Activated naive CD4-positive, alpha-beta T cell treated with anti-CD3 and anti-CD28 coated beads for 36 hours (primary cell): ENCODE data around the gene C11orf54. TPM values are rescaled to one million over a fixed set of nuclear protein-coding genes. Genes with fewer than 3 reads are reported as not detected.
A peak's percentile ranks its signal among the peaks of the same experiment; 100 is the strongest.

ENCODE experiments used
- CTCF ChIA-PET: fragments of 350-600 bp; sonication (Branson Sonifier 250); formaldehyde crosslinking; loops from one replicate; lab custom pipeline; 2021; ENCODE audit warnings: antibody characterized with exemption; lab: Charles Lee
- DNase-seq: peaks from one replicate; pipeline ENCODE4 v3.0.0-alpha.2; 2020
- H3K27ac Mint-ChIP-seq: one replicate; pipeline ENCODE4 v1.8.0; 2021; ENCODE audit warnings: mild to moderate bottlenecking, mixed read lengths
- H3K27me3 Mint-ChIP-seq: one replicate; pipeline ENCODE4 v1.8.0; 2021; ENCODE audit warnings: low read depth, mixed read lengths
- H3K36me3 Mint-ChIP-seq: one replicate; pipeline ENCODE4 v1.8.0; 2021; ENCODE audit warnings: low read depth, mixed read lengths
- H3K4me1 Mint-ChIP-seq: one replicate; pipeline ENCODE4 v1.8.0; 2021; ENCODE audit warnings: low read depth, mixed read lengths
- H3K4me3 Mint-ChIP-seq: one replicate; pipeline ENCODE4 v1.8.0; 2021; ENCODE audit warnings: mild to moderate bottlenecking, moderate library complexity, mixed read lengths
- H3K9me3 Mint-ChIP-seq: one replicate; pipeline ENCODE4 v1.8.0; 2021; ENCODE audit warnings: mixed read lengths
- intact Hi-C: fragments of 100-400 bp; cut with micrococcal nuclease; formaldehyde crosslinking; loops from one replicate; pipeline ENCODE4 v1.15.1; 2023
- total RNA-seq, 2 experiments: library from RNA; stranded (reverse); gene quantifications; one replicate each; pipeline ENCODE4 v1.2.3, GENCODE V29; 2021

The C11orf54 gene
- 10 to 100 TPM; 15.1 to 16.3 TPM for total RNA-seq

DNA sequence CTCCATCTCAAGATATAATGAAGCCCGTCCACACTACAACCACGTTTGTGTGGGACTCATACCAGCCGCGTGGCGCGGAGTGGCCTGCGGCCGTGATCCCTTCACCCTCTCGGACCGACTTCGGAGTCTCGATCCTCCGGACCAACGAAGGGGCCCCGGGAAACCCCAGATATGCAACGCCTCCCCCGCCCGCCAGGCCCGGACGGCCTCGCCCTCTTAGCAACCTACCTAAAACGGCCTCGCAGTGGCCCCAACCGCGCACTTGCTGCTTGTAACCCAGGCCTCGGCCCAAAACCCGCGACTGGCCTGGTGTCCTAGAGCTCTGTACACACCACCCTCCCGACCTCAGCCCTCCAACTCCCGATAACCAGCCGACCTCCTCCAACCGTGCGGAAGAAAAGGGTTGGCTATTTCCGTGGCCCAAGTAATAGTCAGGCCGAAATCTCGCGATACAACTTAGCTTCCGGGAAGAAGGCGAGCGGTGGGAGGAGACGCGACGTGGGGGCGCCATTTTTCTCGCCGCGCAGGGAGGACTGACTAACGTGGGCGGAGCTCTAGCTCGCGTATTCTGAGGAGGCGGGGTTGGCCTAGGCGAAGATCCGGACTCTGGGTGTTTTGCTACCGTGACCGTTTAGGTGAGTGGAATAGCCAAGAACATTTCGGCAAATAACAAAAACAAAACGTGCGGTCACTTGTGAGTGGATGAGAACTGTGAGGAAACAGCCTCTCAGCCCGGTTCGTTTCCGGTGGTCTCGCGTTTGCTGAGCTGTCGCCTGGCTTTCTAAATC, at the start of gene C11orf54, which contains the start of gene TAF1D:
C11orf54 (plus strand) TSS at position 579 of the 788 bp plus-strand sequence. CDS start 5,722 bp downstream, outside the sequence.
TAF1D (minus strand) TSS at position 402 of the 788 bp plus-strand sequence. CDS start 2,191 bp downstream, outside the sequence.
- CTCF ChIA-PET, result interaction anchor here (0.5 to 2.2 kb wide), 6 partner anchors 10 to 44 kb away, joined by 3 to 10 read pairs (median 4); partner anchors contain the start of gene MED17
- H3K4me1 Mint-ChIP-seq, result peaks cover 44% of the 10 kb centered on the region
- H3K9me3 Mint-ChIP-seq, result no peaks in the 10 kb centered on the region

DNA sequence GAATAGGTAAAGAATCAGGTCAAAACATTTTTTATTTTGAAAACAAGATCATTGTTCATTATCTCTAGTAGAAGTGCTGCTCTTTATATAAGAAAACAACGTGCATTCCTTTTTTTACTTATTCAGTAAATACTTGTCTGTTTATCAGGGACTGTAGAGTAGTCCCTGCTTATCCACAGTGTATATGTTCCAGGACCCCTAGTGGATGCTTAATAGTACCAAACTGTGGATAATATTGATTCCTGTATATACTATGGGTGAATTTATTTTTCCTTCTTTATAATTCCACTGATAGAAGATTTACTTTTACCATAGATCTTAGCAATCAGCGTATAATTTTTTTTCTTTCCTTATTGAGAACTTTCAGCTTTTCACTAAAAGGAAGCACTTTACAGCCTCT, 47.4 kb upstream of the C11orf54 start:
- intact Hi-C loops, result no loop called here
- CTCF ChIA-PET, result interaction anchor here (1.3 kb wide), 1 partner anchor 24 kb away, joined by 3 read pairs; no protein-coding TSS in a partner anchor
- Mint-ChIP-seq H3K4me1 (peaks cover 10% of the 10 kb centered on the region), H3K9me3 (no peaks in the 10 kb centered on the region), H3K36me3 (peaks cover 61% of the 10 kb centered on the region), H3K27ac (no peak overlapping the region), H3K27me3 (no peaks in the 10 kb centered on the region), H3K4me3 (no peak overlapping the region)
- no peak for DNase-seq

More for the DNA sequence above, at the start of gene C11orf54, which contains the start of gene TAF1D:
- Mint-ChIP-seq H3K36me3 (peaks cover 55% of the 10 kb centered on the region), H3K27me3 (no peaks in the 10 kb centered on the region), H3K27ac (peak within 1 kb of the TSS; percentile 97), H3K4me3 (peak within 1 kb of the TSS; percentile 93)
- intact Hi-C loops, result loop anchor here (1.0 to 10.0 kb wide), 9 partner anchors 43 to 1354 kb away; partner anchors contain the start of genes ANKRD49, CEP295, CWC15 and KDM4D
- peak; percentile 97 for DNase-seq

DNA sequence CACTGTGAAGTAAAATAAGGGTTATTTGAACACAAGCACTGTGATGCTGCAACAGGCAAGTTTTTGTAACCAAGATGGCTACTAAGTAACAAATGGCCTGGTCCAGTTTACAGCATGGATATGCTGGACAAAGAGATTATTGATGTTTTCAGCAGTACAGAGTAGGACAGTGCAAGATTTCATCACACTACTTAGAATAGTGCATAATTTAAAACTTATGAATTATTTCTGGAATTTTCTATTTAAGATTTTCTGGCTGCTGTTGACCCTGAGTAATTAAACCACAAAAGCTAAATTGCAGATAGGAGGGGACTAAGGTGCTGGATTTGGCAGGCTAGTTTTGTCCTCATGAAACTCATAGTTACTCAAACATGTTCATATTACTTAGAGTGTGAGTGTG, 46.9 kb upstream of the C11orf54 start:
- no peak overlapping the region for H3K4me3 Mint-ChIP-seq
- no peak for DNase-seq
- H3K27ac Mint-ChIP-seq, result no peak overlapping the region
- intact Hi-C loops, result no loop called here
- peaks cover 61% of the 10 kb centered on the region for H3K36me3 Mint-ChIP-seq
- no peaks in the 10 kb centered on the region for H3K27me3 Mint-ChIP-seq
- CTCF ChIA-PET, result interaction anchor here (1.3 kb wide), 1 partner anchor 23 kb away, joined by 3 read pairs; no protein-coding TSS in a partner anchor
- peaks cover 5% of the 10 kb centered on the region for H3K4me1 Mint-ChIP-seq
- no peaks in the 10 kb centered on the region for H3K9me3 Mint-ChIP-seq

DNA sequence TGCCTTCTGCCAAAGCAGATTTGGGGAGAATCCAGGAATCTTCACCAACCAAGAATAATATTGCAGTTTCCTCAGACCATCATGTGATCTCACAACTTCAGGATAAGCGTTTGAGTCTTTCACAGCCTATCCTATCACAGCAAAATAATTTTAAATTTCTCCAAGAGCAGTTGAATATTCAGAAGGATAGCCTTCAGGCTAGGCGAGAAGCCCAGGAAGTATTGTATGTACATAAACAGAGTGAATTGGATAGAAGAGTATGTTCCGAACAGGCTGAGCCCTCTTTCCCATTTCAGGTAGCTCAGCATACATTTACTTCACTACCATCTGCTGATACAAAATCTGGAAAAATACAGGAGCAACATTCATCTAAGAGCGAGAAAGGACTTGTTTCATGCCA, 43.9 kb upstream of the C11orf54 start:
- no peaks in the 10 kb centered on the region for H3K9me3 Mint-ChIP-seq
- H3K27me3 Mint-ChIP-seq, result no peaks in the 10 kb centered on the region
- CTCF ChIA-PET, result no interaction called here
- H3K27ac Mint-ChIP-seq, result no peak overlapping the region
- DNase-seq, result no peak
- no peak overlapping the region for H3K4me3 Mint-ChIP-seq
- intact Hi-C loops, result loop anchor here (2.0 kb wide), 1 partner anchor 15 kb away; no protein-coding TSS in a partner anchor
- peaks cover 69% of the 10 kb centered on the region for H3K36me3 Mint-ChIP-seq
- H3K4me1 Mint-ChIP-seq, result no peaks in the 10 kb centered on the region

DNA sequence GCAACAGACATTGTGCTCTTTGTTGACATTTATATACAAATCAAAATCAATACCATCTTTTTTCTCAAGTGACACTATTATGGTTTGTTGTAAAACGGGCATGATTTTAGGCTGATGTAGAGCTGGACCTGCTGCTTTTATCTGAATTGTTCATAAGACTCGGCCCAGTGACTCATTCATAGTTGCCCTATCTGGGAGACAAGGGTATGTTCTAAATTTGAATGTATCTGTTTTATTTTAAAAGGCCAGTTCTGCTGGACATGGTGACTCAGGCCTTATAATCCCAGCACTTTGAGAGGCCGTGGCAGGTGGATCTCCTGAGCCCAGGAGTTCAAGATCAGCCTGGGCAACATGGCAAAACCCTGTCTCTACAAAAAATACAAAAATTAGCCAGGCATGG, 40.6 kb upstream of the C11orf54 start:
- peaks cover 79% of the 10 kb centered on the region for H3K36me3 Mint-ChIP-seq
- intact Hi-C loops, result no loop called here
- no peaks in the 10 kb centered on the region for H3K9me3 Mint-ChIP-seq
- H3K27ac Mint-ChIP-seq, result no peak overlapping the region
- H3K27me3 Mint-ChIP-seq, result no peaks in the 10 kb centered on the region
- H3K4me1 Mint-ChIP-seq, result no peaks in the 10 kb centered on the region
- DNase-seq, result no peak
- CTCF ChIA-PET, result no interaction called here
- no peak overlapping the region for H3K4me3 Mint-ChIP-seq

DNA sequence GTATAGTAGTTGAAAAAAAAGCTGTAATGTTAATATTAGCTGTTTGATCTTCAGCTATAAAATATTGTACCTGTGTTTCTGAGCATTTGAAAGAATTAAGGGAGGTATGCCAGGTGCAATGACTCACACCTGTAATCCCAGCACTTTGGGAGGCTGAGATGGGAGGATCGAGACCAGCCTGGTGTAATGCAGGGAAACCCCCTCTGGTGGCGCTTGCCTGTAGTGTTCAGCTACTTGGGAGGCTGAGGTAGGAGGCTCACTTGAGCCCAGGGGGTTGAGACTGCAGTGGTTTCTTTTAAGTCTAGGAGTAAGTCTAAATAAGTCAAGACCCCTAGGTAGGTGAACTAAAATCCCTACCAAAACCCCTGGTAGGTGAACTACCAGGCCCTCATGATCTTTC, 37.2 kb upstream of the C11orf54 start:
- Mint-ChIP-seq H3K27me3 (no peaks in the 10 kb centered on the region), H3K27ac (no peak overlapping the region), H3K4me3 (no peak overlapping the region), H3K4me1 (no peaks in the 10 kb centered on the region), H3K36me3 (peaks cover 76% of the 10 kb centered on the region), H3K9me3 (peaks cover 11% of the 10 kb centered on the region)
- CTCF ChIA-PET, result no interaction called here
- DNase-seq, result peak; percentile 23
- intact Hi-C loops, result no loop called here

DNA sequence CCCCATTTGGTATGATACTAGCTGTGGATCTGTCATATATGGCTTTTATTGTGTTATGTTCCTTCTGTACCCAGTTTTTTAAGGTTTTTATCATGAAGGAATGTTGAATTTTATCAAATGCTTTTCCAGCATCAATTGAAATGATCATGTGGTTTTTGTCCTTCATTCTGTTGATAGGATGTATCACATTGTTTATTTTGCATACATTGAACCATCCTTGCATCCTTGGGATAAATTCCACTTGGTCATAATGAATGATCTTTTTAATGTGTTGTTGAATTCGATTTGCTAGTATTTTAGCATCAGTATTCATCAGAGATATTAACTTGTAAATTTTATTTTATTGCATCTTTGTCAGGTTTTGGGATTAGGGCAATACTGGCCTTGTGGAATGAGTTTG, 31.2 kb upstream of the C11orf54 start:
- H3K36me3 Mint-ChIP-seq, result peaks cover 89% of the 10 kb centered on the region
- H3K9me3 Mint-ChIP-seq, result peaks cover 28% of the 10 kb centered on the region
- CTCF ChIA-PET, result no interaction called here
- no peak for DNase-seq
- H3K27me3 Mint-ChIP-seq, result no peaks in the 10 kb centered on the region
- no peak overlapping the region for H3K4me3 Mint-ChIP-seq
- intact Hi-C loops, result no loop called here
- H3K27ac Mint-ChIP-seq, result no peak overlapping the region
- no peaks in the 10 kb centered on the region for H3K4me1 Mint-ChIP-seq

DNA sequence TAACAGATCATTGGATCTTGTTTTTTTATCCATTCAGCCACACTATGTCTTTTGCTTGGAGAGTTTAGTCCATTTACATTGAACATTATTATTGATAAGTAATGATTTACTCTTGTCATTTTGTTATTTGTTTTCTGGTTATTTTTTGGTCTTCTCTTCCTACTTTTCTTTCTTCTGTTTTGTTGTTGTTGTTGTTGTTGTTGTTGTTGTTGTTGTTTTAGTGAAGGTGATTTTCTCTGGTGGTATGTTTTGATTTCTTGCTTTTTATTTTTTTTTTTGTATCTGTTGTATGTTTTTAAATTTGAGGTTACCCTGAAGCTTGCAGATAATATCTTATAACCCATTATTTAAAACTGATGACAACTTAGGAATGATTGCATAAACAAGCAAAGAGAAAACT, 28.8 kb upstream of the C11orf54 start:
- DNase-seq, result no peak
- intact Hi-C loops, result loop anchor here (2.0 kb wide), 1 partner anchor 14 kb away; no protein-coding TSS in a partner anchor
- H3K4me3 Mint-ChIP-seq, result no peak overlapping the region
- CTCF ChIA-PET, result no interaction called here
- no peaks in the 10 kb centered on the region for H3K27me3 Mint-ChIP-seq
- H3K4me1 Mint-ChIP-seq, result peaks cover 13% of the 10 kb centered on the region
- peaks cover 91% of the 10 kb centered on the region for H3K36me3 Mint-ChIP-seq
- H3K27ac Mint-ChIP-seq, result no peak overlapping the region
- peaks cover 28% of the 10 kb centered on the region for H3K9me3 Mint-ChIP-seq

DNA sequence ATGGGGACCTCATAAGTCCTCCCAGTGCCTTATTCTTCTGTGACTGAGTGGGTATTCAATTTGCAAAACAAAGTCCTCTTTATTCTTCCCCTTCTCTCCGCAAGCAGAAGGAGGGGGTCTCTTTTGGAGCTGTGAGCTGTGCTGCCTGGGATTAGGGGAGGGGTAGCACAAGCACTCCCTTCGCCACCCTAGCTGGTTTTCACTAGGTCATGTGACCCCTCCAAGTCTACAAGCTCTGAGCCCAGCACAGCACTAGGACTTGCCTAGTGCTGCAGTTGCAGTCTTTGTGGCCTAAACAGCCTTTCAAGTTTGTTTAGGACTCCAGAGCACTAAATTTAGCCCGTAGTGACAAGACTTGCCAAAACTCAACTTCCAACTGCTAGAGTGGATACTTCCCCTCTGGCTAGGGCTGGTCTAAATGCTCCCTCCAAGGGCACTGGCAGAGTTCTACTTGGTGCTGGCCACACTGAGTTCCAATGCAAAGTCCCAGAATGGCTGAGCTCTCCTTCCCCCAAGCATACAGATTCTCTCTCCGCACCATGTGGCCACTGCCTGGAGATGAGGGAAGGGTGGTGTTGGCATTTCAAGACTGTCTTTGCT, 25.6 kb upstream of the C11orf54 start:
- Mint-ChIP-seq H3K27ac (no peak overlapping the region), H3K27me3 (no peaks in the 10 kb centered on the region), H3K36me3 (peaks cover 70% of the 10 kb centered on the region), H3K9me3 (peaks cover 6% of the 10 kb centered on the region), H3K4me3 (no peak overlapping the region), H3K4me1 (peaks cover 21% of the 10 kb centered on the region)
- intact Hi-C loops, result no loop called here
- CTCF ChIA-PET, result interaction anchor here (0.6 to 1.0 kb wide), 2 partner anchors 17 to 78 kb away, joined by 3 to 4 read pairs; no protein-coding TSS in a partner anchor
- DNase-seq, result no peak

DNA sequence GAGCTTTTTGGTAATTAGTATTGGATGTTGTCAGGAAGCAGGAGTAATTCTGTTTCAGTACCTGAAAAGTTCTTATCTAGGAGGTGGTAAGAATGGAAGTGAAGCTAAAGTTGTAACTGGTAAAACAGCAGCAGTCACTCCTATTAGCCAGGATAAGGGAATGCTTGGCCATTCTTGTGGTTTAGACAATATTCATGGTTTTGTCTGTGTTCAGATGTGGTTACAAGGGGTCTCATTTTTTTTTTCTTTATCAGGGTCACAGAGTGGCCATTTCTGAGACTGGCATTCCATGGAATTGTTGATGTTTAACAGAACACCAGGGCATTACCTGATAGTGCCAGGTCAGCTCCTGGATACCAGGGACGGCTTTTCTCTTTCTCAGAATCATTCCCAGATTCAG, 24.0 kb upstream of the C11orf54 start:
- Mint-ChIP-seq H3K27me3 (no peaks in the 10 kb centered on the region), H3K4me3 (no peak overlapping the region), H3K4me1 (peaks cover 21% of the 10 kb centered on the region), H3K27ac (peak overlapping the region; percentile 69), H3K9me3 (peaks cover 2% of the 10 kb centered on the region), H3K36me3 (peaks cover 69% of the 10 kb centered on the region)
- CTCF ChIA-PET, result interaction anchor here (0.8 to 1.3 kb wide), 2 partner anchors 23 to 24 kb away, joined by 3 read pairs; partner anchors contain the start of genes C11orf54 and TAF1D
- intact Hi-C loops, result no loop called here
- no peak for DNase-seq

DNA sequence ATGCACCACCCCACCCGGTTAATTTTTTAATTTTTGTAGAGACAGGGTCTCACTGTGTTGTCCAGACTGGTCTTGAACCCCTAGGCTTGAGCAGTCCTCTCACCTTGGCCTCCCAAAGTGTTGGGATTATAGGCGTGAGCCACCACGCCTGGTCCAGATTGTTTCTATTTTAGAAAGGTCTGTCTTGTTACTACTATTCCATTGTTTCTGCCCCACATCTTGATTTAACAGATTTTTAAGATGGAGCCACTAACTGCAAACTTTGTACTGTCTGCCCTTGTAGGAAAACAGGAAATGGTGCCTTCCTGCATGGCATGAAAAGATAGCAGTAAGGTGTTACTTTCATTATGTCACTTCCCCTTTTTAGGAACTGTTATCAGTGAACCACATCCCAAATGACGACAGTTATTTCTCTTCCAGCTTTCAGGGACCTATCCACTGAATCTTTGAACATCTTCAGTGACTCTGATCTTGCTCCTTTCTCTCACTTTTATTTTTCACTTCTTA, 23.4 kb upstream of the C11orf54 start:
- Mint-ChIP-seq H3K4me3 (no peak overlapping the region), H3K9me3 (peaks cover 2% of the 10 kb centered on the region), H3K36me3 (peaks cover 67% of the 10 kb centered on the region), H3K27ac (peak overlapping the region; percentile 69), H3K4me1 (peaks cover 21% of the 10 kb centered on the region), H3K27me3 (no peaks in the 10 kb centered on the region)
- DNase-seq, result no peak
- CTCF ChIA-PET, result interaction anchor here (1.3 kb wide), 1 partner anchor 24 kb away, joined by 3 read pairs; no protein-coding TSS in a partner anchor
- intact Hi-C loops, result no loop called here

DNA sequence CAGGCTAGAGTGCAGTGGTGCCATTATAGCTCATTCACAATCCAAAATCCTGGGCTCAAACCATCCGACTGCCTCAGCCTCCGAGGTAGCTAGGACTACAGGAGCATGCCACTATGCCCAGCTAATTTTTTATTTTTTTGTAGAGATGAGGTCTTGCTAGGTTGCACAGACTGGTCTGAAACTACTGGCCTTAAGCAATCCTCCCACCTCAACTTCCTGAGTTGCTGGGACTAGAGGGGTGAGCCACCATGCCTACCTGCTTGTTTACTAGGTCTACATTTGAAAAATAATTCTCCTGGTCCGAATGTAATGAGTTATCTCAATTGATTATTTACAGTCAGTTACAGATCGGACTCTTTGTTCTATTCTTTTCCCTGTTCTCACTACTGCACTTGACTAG, 22.2 kb upstream of the C11orf54 start:
- CTCF ChIA-PET, result interaction anchor here (0.7 kb wide), 1 partner anchor 17 kb away, joined by 5 read pairs; no protein-coding TSS in a partner anchor
- intact Hi-C loops, result no loop called here
- peaks cover 2% of the 10 kb centered on the region for H3K9me3 Mint-ChIP-seq
- peaks cover 56% of the 10 kb centered on the region for H3K36me3 Mint-ChIP-seq
- H3K4me1 Mint-ChIP-seq, result peaks cover 21% of the 10 kb centered on the region
- no peak overlapping the region for H3K27ac Mint-ChIP-seq
- DNase-seq, result no peak
- H3K4me3 Mint-ChIP-seq, result no peak overlapping the region
- no peaks in the 10 kb centered on the region for H3K27me3 Mint-ChIP-seq
